ENCODE measurements around the gene PAOX. TPM values are rescaled to one million over a fixed set of nuclear protein-coding genes. Genes with fewer than 3 reads are reported as not detected.
"Not testable (repeated sequence)": the region's sequence is repeated elsewhere in the genome, so short reads cannot be mapped to it uniquely, and the experiment has no call there.

Gene PAOX
- total RNA-seq, 1 donor from 2014 or later = 8.2 TPM

GRCh38 chr10:133362846-133363245 is 16.2 kb upstream of the PAOX start:
- TF ChIP-seq CTCF (conservative IDR thresholded peaks at IDR 0.05) = no peak
- no peak for DNase-seq (ENCODE audit: extremely low spot score, unreplicated experiment)
- H3K36me3 Mint-ChIP-seq = peaks cover 17% of the 10 kb centered on the region
- no peaks in the 10 kb centered on the region for H3K9me3 Mint-ChIP-seq
- no peaks in the 10 kb centered on the region for H3K27me3 Mint-ChIP-seq
- H3K27ac Mint-ChIP-seq = peak overlapping the region; percentile 5
- no peak overlapping the region for H3K4me3 Mint-ChIP-seq
- H3K4me1 Mint-ChIP-seq (ENCODE audit: unreplicated experiment) = peaks cover 16% of the 10 kb centered on the region

GRCh38 chr10:133364645-133365431 is 14.2 kb upstream of the PAOX start:
- TF ChIP-seq CTCF (conservative IDR thresholded peaks at IDR 0.05) = no peak
- Mint-ChIP-seq H3K36me3 (peaks cover 19% of the 10 kb centered on the region), H3K4me3 (peak overlapping the region; percentile 70), H3K4me1 (ENCODE audit: unreplicated experiment) (peaks cover 14% of the 10 kb centered on the region), H3K27me3 (no peaks in the 10 kb centered on the region), H3K27ac (peak overlapping the region; percentile 95), H3K9me3 (no peaks in the 10 kb centered on the region)
- peak; percentile 64 for DNase-seq (ENCODE audit: extremely low spot score, unreplicated experiment)

GRCh38 chr10:133365461-133366129 is 13.5 kb upstream of the PAOX start:
- H3K9me3 Mint-ChIP-seq = no peaks in the 10 kb centered on the region
- H3K36me3 Mint-ChIP-seq = peaks cover 19% of the 10 kb centered on the region
- TF ChIP-seq CTCF (conservative IDR thresholded peaks at IDR 0.05) = no peak
- DNase-seq (ENCODE audit: extremely low spot score, unreplicated experiment) = no peak
- H3K27ac Mint-ChIP-seq = peak overlapping the region; percentile 95
- H3K4me3 Mint-ChIP-seq = peak overlapping the region; percentile 70
- H3K4me1 Mint-ChIP-seq (ENCODE audit: unreplicated experiment) = peaks cover 6% of the 10 kb centered on the region
- no peaks in the 10 kb centered on the region for H3K27me3 Mint-ChIP-seq

- H3K4me1 Mint-ChIP-seq (ENCODE audit: unreplicated experiment) = peaks cover 6% of the 10 kb centered on the region
- no peak for DNase-seq (ENCODE audit: extremely low spot score, unreplicated experiment)
- H3K4me3 Mint-ChIP-seq = no peak overlapping the region
- no peaks in the 10 kb centered on the region for H3K9me3 Mint-ChIP-seq
- no peaks in the 10 kb centered on the region for H3K27me3 Mint-ChIP-seq
- TF ChIP-seq CTCF (conservative IDR thresholded peaks at IDR 0.05) = no peak
- peaks cover 19% of the 10 kb centered on the region for H3K36me3 Mint-ChIP-seq
- peak overlapping the region; percentile 29 for H3K27ac Mint-ChIP-seq
These were observed 13.0 kb upstream of the PAOX start for GRCh38 chr10:133366130-133366478.

- no peak for DNase-seq (ENCODE audit: extremely low spot score, unreplicated experiment)
- peaks cover 6% of the 10 kb centered on the region for H3K4me1 Mint-ChIP-seq (ENCODE audit: unreplicated experiment)
- no peaks in the 10 kb centered on the region for H3K9me3 Mint-ChIP-seq
- H3K27me3 Mint-ChIP-seq = no peaks in the 10 kb centered on the region
- TF ChIP-seq CTCF (conservative IDR thresholded peaks at IDR 0.05) = no peak
- no peak overlapping the region for H3K27ac Mint-ChIP-seq
- H3K4me3 Mint-ChIP-seq = no peak overlapping the region
- peaks cover 15% of the 10 kb centered on the region for H3K36me3 Mint-ChIP-seq
These were observed 12.3 kb upstream of the PAOX start for GRCh38 chr10:133366751-133367150.

- not testable (repeated sequence) for H3K4me1 Mint-ChIP-seq (ENCODE audit: unreplicated experiment); H3K36me3 Mint-ChIP-seq; H3K9me3 Mint-ChIP-seq; H3K27me3 Mint-ChIP-seq; DNase-seq (ENCODE audit: extremely low spot score, unreplicated experiment); H3K4me3 Mint-ChIP-seq; H3K27ac Mint-ChIP-seq
These were observed 11.6 kb upstream of the PAOX start for GRCh38 chr10:133367461-133367860.
